ENCODE results near the gene CD7.

CD7 gene

DNA sequence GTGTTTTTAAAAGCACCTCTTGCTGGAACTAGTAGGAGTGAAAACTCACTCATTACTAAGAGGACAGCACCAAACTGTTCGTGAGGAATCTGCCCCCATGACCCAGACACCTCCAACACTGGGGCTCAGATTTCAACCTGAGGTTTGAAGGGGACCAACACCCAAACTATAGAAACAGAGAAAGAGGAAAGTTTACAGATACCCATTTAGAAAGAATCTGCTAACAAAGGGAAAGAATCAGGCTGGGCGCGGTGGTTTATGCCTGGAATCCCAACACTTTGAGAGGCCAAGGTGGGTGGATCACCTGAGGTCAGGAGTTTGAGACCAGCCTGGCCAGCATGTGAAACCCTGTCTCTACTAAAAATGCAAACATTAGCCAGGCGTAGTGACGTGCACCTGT lies 40.5 kb downstream of the CD7 start:
- TF ChIP-seq FOXP2 (optimal IDR thresholded peaks at IDR 0.05; ENCODE audit: borderline replicate concordance, extremely low read depth, extremely low read length, insufficient read depth) = no peak
- TF ChIP-seq TAF1 (IDR thresholded peaks at IDR 0.05; ENCODE audit: borderline replicate concordance, insufficient read depth, low read length) = no peak
- no peak for TF ChIP-seq POLR2AphosphoS5 (IDR thresholded peaks at IDR 0.05; ENCODE audit: low read depth, low read length)
- no peak for TF ChIP-seq SIN3A (IDR thresholded peaks at IDR 0.05; ENCODE audit: borderline replicate concordance, insufficient read depth, low read length)
- TF ChIP-seq, protein P1, sequence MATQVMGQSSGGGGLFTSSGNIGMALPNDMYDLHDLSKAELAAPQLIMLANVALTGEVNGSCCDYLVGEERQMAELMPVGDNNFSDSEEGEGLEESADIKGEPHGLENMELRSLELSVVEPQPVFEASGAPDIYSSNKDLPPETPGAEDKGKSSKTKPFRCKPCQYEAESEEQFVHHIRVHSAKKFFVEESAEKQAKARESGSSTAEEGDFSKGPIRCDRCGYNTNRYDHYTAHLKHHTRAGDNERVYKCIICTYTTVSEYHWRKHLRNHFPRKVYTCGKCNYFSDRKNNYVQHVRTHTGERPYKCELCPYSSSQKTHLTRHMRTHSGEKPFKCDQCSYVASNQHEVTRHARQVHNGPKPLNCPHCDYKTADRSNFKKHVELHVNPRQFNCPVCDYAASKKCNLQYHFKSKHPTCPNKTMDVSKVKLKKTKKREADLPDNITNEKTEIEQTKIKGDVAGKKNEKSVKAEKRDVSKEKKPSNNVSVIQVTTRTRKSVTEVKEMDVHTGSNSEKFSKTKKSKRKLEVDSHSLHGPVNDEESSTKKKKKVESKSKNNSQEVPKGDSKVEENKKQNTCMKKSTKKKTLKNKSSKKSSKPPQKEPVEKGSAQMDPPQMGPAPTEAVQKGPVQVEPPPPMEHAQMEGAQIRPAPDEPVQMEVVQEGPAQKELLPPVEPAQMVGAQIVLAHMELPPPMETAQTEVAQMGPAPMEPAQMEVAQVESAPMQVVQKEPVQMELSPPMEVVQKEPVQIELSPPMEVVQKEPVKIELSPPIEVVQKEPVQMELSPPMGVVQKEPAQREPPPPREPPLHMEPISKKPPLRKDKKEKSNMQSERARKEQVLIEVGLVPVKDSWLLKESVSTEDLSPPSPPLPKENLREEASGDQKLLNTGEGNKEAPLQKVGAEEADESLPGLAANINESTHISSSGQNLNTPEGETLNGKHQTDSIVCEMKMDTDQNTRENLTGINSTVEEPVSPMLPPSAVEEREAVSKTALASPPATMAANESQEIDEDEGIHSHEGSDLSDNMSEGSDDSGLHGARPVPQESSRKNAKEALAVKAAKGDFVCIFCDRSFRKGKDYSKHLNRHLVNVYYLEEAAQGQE (IDR thresholded peaks at IDR 0.05; ENCODE audit: insufficient read depth in 1 of 2, low read depth in 2 of 2, low read length in 2 of 2) = no peak

DNA sequence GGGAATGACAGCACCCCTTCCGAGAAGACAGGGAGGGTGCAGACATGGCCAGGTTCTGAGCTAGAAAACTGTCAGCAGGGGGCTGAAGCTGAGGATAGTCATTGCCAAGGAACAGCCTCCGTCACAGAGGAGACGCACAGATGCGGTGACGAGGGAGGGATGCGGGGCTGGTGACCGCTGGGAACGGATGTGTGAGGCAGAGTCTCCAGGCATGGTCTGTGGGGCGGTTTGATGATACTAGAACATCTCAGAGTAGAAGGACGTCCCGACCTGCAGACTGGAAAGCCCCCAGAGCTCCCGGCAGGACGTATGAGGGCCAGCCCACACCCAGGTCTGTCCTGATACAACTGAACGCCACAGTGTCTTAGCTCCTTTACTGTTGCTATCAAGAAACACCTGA lies 42.1 kb downstream of the CD7 start:
- TF ChIP-seq TAF1 (IDR thresholded peaks at IDR 0.05; ENCODE audit: borderline replicate concordance, insufficient read depth, low read length) (no peak), SIN3A (IDR thresholded peaks at IDR 0.05; ENCODE audit: borderline replicate concordance, insufficient read depth, low read length) (no peak), FOXP2 (optimal IDR thresholded peaks at IDR 0.05; ENCODE audit: borderline replicate concordance, extremely low read depth, extremely low read length, insufficient read depth) (no peak), POLR2AphosphoS5 (IDR thresholded peaks at IDR 0.05; ENCODE audit: low read depth, low read length) (no peak)
- TF ChIP-seq, protein P1 (IDR thresholded peaks at IDR 0.05; ENCODE audit: insufficient read depth in 1 of 2, low read depth in 2 of 2, low read length in 2 of 2) = no peak

DNA sequence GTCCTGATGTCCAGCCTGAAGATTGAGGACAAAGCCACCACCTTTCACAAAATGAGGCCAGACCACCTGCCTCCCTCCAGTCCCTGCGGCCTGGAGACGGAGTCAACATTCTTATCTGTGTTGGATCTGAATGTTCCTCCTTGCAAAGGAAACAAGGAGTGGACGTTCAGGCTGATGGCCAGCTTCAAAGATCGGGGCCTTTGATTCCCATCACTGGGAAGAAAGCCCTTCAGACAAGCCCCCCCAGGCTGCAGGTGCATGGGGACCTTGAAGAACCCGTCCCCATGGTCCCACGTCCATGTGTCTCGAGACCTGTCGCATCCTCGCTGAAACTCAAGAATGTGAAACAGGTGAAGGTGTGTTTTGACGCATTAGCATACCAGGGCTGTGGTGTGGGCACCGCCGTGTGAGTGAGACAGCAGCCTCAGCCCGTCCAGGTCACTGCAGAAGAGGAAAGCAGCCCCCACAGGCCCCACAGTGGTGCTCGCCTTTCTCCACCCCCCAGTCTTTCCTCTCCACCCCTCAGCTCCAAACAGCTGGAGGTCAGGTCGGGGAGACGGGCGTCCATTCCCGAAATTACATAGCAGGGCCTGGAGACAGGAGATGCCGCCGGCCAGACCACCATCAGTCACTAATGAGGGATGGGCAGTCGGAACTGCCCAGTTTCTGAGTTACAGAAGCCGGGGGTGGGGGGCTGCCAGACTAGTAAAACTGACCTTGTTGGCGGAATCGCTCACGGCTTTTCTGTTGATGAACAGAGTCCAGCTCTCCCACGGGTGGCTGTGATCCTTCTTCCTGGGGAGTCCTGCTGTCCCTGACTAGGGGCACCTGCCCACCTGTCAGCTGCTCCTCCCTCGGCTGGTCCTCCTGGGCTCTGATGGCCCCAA lies 43.0 kb downstream of the CD7 start:
- TF ChIP-seq, protein P1 (IDR thresholded peaks at IDR 0.05; ENCODE audit: insufficient read depth in 1 of 2, low read depth in 2 of 2, low read length in 2 of 2) = no peak
- TF ChIP-seq TAF1 (IDR thresholded peaks at IDR 0.05; ENCODE audit: borderline replicate concordance, insufficient read depth, low read length) (no peak), SIN3A (IDR thresholded peaks at IDR 0.05; ENCODE audit: borderline replicate concordance, insufficient read depth, low read length) (no peak), FOXP2 (optimal IDR thresholded peaks at IDR 0.05; ENCODE audit: borderline replicate concordance, extremely low read depth, extremely low read length, insufficient read depth) (no peak), POLR2AphosphoS5 (IDR thresholded peaks at IDR 0.05; ENCODE audit: low read depth, low read length) (no peak)

DNA sequence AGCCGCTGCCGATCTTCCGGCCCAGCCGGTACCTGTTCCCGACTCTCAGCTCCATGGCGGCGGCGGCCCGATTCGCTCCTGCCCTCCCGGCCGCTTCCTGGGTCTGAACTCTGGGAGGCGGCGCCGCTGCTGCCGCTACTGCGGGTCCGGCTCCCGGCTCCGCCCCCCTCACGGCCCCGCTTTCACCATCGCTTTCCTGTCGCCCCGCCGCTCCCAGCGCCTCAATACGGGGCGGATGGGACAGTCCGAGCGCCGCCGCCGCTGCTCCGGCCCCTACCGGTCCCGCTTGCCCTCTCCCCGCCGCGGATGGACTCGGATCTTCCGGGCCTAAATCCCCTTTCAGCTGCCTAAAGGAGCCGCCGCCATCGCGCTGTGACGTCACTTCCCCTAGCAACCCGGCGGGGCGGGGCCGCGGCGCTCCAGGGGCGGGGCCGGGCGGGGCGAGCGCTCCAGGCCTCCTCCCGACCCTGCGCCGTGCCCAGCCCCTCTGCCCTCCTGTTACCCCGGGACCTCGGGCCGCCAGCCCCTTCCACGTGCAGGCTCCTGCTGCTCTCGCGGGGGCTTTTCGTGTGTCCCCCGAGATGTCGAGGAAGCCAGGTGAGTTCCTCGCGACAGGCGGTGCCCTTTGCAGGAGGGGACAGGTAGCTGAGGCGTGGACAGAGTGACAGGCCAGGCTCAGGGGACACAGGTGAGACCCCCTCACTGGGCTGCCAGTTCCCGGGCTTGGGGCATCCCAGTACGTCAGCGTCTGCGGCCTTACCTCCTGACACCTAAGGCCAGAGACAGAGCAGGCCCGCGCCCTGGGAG lies 43.9 kb downstream of the CD7 start, which contains the start of gene CSNK1D:
CSNK1D (minus strand) TSS at position 374 of the 807 bp plus-strand sequence; CDS start at position 55, 319 bp downstream.
- TF ChIP-seq FOXP2 (optimal IDR thresholded peaks at IDR 0.05; ENCODE audit: borderline replicate concordance, extremely low read depth, extremely low read length, insufficient read depth) (peak; percentile 52), POLR2AphosphoS5 (IDR thresholded peaks at IDR 0.05; ENCODE audit: low read depth, low read length) (peak; percentile 77; the same call in 1 of the 2 replicates), SIN3A (IDR thresholded peaks at IDR 0.05; ENCODE audit: borderline replicate concordance, insufficient read depth, low read length) (peak; percentile 64; the same call in 1 of the 2 replicates), TAF1 (IDR thresholded peaks at IDR 0.05; ENCODE audit: borderline replicate concordance, insufficient read depth, low read length) (peak; percentile 71)
- TF ChIP-seq, protein P1 (IDR thresholded peaks at IDR 0.05; ENCODE audit: insufficient read depth in 1 of 2, low read depth in 2 of 2, low read length in 2 of 2) = no peak

Data from PFSK-1 (cell line).